SK-N-SH (cell line): ENCODE data around the gene CD248.

ENCODE experiments used
- CTCF ChIP-seq: fragments of 200-600 bp; sonication (generic); IDR thresholded peaks from 2 replicates; pipeline ENCODE4 v1.6.1; 2017; ENCODE audit warnings: antibody characterized with exemption, mild to moderate bottlenecking, moderate library complexity
- EP300 ChIP-seq, 2 experiments: IDR thresholded peaks; 2 replicates each; pipeline versions ENCODE4 v1.4.0 to v1.6.1; 2012; ENCODE audit warnings: borderline replicate concordance in 1 of 2, low read depth in 1 of 2, low read length in 1 of 2
- EZH2phosphoT487 ChIP-seq: fragments of 200-600 bp; sonication (generic); IDR thresholded peaks from 2 replicates; pipeline ENCODE4 v1.6.1; 2017; ENCODE audit warnings: low read depth, mixed run types, mild to moderate bottlenecking, antibody characterized with exemption, moderate library complexity, borderline replicate concordance
- FOSL2 ChIP-seq: IDR thresholded peaks from 2 replicates; pipeline ENCODE4 v1.4.0; 2012; ENCODE audit warnings: low read depth, mild to moderate bottlenecking, moderate library complexity, borderline replicate concordance
- FOXJ3 ChIP-seq: sonication (generic); formaldehyde crosslinking; IDR thresholded peaks from 2 replicates; pipeline ENCODE4 v1.5.1; 2020; ENCODE audit warnings: mild to moderate bottlenecking, missing genetic modification reagents
- MXI1 ChIP-seq: IDR thresholded peaks from 2 replicates; pipeline ENCODE4 v1.6.1; 2012; ENCODE audit warnings: mild to moderate bottlenecking, low read depth, low read length, improper control_type of control experiment
- NFIC ChIP-seq: IDR thresholded peaks from 2 replicates; pipeline ENCODE4 v1.4.0; 2012; ENCODE audit warnings: borderline replicate concordance
- PBX3 ChIP-seq: IDR thresholded peaks from 2 replicates; pipeline ENCODE4; 2012
- POLR2AphosphoS5 ChIP-seq: IDR thresholded peaks from 2 replicates; pipeline ENCODE4 v1.6.1; 2012; ENCODE audit warnings: low read depth, low read length
- RAD21 ChIP-seq: IDR thresholded peaks from 2 replicates; pipeline ENCODE4 v1.6.1; 2012; ENCODE audit warnings: mild to moderate bottlenecking, low read length
- RCOR1 ChIP-seq: fragments of 150-350 bp; IDR thresholded peaks from 2 replicates; pipeline ENCODE4 v1.6.1; 2017; ENCODE audit warnings: antibody characterized with exemption, low read length
- TAF1 ChIP-seq: IDR thresholded peaks from 2 replicates; pipeline ENCODE4 v1.6.1; 2012; ENCODE audit warnings: low read depth, mild to moderate bottlenecking, low read length, moderate library complexity, borderline replicate concordance
- USF2 ChIP-seq: fragments of 150-350 bp; IDR thresholded peaks from 2 replicates; pipeline ENCODE4 v1.6.1; 2017; ENCODE audit warnings: antibody characterized with exemption, low read length, low read depth, borderline replicate concordance
- YY1 ChIP-seq: IDR thresholded peaks from 2 replicates; pipeline ENCODE4 v1.4.0; 2012; ENCODE audit warnings: low read depth, mild to moderate bottlenecking

- TF ChIP-seq CTCF, result no peak
- no peak for TF ChIP-seq RCOR1
- TF ChIP-seq EZH2phosphoT487, result no peak
- no peak for TF ChIP-seq POLR2AphosphoS5
- no peak for TF ChIP-seq PBX3
- TF ChIP-seq NFIC, result no peak
- no peak for TF ChIP-seq RAD21
- TF ChIP-seq USF2, result no peak
- TF ChIP-seq YY1, result no peak
- no peak for TF ChIP-seq MXI1
- TF ChIP-seq TAF1, result no peak
- TF ChIP-seq EP300 (IDR thresholded peaks at IDR 0.05; ENCODE audit: borderline replicate concordance in 1 of 2, low read depth in 1 of 2, low read length in 1 of 2), result no peak
- no peak for TF ChIP-seq FOSL2
- TF ChIP-seq FOXJ3 (CRISPR knock-in tag), result no peak
Observed at GRCh38 chr11:66363187-66363601, 46.4 kb upstream of the CD248 start.
